Stimulated activated CD4-positive, alpha-beta T cell treated with anti-CD3 and anti-CD28 coated beads, Interleukin-15, amount 100 ng/mL, for 24 hours (primary cell): ENCODE results near the gene PSORS1C2.
"Not testable (repeated sequence)": the region's sequence is repeated elsewhere in the genome, so short reads cannot be mapped to it uniquely, and the experiment has no call there.

Experiments used
- DNase-seq: peaks from one replicate; pipeline ENCODE4 v3.0.0-alpha.2; 2020

The PSORS1C2 gene

GRCh38 chr6:31138982-31139381 lies at the start of gene PSORS1C2:
Gene PSORS1C2, minus strand, starts transcription at chr6:31139066. Its CDS starts 40 bp downstream, at chr6:31139026.
- no peak for DNase-seq

GRCh38 chr6:31187780-31188194 lies 48.9 kb upstream of the PSORS1C2 start:
- no peak for DNase-seq

GRCh38 chr6:31186052-31186734 lies 47.3 kb upstream of the PSORS1C2 start:
- no peak for DNase-seq

- DNase-seq: not testable (repeated sequence)
These were observed 46.8 kb upstream of the PSORS1C2 start for GRCh38 chr6:31185695-31186051.

GRCh38 chr6:31183859-31184258 lies 45.0 kb upstream of the PSORS1C2 start:
- DNase-seq: not testable (repeated sequence)

GRCh38 chr6:31183287-31183686 lies 44.4 kb upstream of the PSORS1C2 start:
- not testable (repeated sequence) for DNase-seq

- DNase-seq: peak; percentile 71
These were observed 41.6 kb upstream of the PSORS1C2 start for GRCh38 chr6:31180500-31180899.

GRCh38 chr6:31179896-31180295 lies 41.0 kb upstream of the PSORS1C2 start:
- DNase-seq: no peak

- no peak for DNase-seq
These were observed 40.1 kb upstream of the PSORS1C2 start for GRCh38 chr6:31179042-31179386.

GRCh38 chr6:31178143-31179041 lies 39.5 kb upstream of the PSORS1C2 start:
- no peak for DNase-seq

GRCh38 chr6:31175971-31176370 lies 37.1 kb upstream of the PSORS1C2 start:
- no peak for DNase-seq

GRCh38 chr6:31174378-31174777 lies 35.5 kb upstream of the PSORS1C2 start:
- no peak for DNase-seq

- no peak for DNase-seq
These were observed 34.5 kb upstream of the PSORS1C2 start for GRCh38 chr6:31173406-31173805.

- DNase-seq: no peak
These were observed 34.1 kb upstream of the PSORS1C2 start for GRCh38 chr6:31172973-31173384.

GRCh38 chr6:31171931-31172905 lies 33.4 kb upstream of the PSORS1C2 start:
- no peak for DNase-seq

GRCh38 chr6:31170987-31171671 lies 32.3 kb upstream of the PSORS1C2 start:
- no peak for DNase-seq

- DNase-seq: no peak
These were observed 31.7 kb upstream of the PSORS1C2 start, which contains the start of gene POU5F1 for GRCh38 chr6:31170600-31170881. Gene POU5F1, minus strand, starts transcription at chr6:31170682. Its CDS starts 62 bp downstream, at chr6:31170620.

GRCh38 chr6:31169858-31170599 lies 31.2 kb upstream of the PSORS1C2 start:
- DNase-seq: not testable (repeated sequence)

GRCh38 chr6:31169123-31169857 lies 30.4 kb upstream of the PSORS1C2 start:
- DNase-seq: no peak

- no peak for DNase-seq
These were observed 29.7 kb upstream of the PSORS1C2 start for GRCh38 chr6:31168606-31169005.

- no peak for DNase-seq
These were observed 27.1 kb upstream of the PSORS1C2 start for GRCh38 chr6:31165986-31166385.
